Kidney glomerular epithelial cell (primary cell): ENCODE measurements around the gene FAM216B.
"Not testable (repeated sequence)": the region's sequence is repeated elsewhere in the genome, so short reads cannot be mapped to it uniquely, and the experiment has no call there.

Experiments
- DNase-seq: peaks from one replicate; lab custom pipeline; 2025; lab: John Stamatoyannopoulos, UW

Gene FAM216B

GRCh38 chr13:42781352-42781751, at the start of gene FAM216B:
FAM216B (plus strand) TSS chr13:42781584; CDS start chr13:42784068, 2,484 bp downstream.
- no peak for DNase-seq

GRCh38 chr13:42732073-42732472, 49.3 kb upstream of the FAM216B start:
- no peak for DNase-seq

- no peak for DNase-seq
These were observed 48.3 kb upstream of the FAM216B start for GRCh38 chr13:42733046-42733445.

GRCh38 chr13:42735010-42735409, 46.4 kb upstream of the FAM216B start:
- DNase-seq = no peak

- no peak for DNase-seq
These were observed 40.6 kb upstream of the FAM216B start for GRCh38 chr13:42740753-42741152.

GRCh38 chr13:42741914-42742313, 39.5 kb upstream of the FAM216B start:
- DNase-seq = no peak

GRCh38 chr13:42745655-42746054, 35.7 kb upstream of the FAM216B start:
- DNase-seq = no peak

- DNase-seq = no peak
These were observed 34.5 kb upstream of the FAM216B start for GRCh38 chr13:42746866-42747265.

GRCh38 chr13:42747399-42747873, 33.9 kb upstream of the FAM216B start:
- peak; percentile 6 for DNase-seq

GRCh38 chr13:42750794-42751193, 30.6 kb upstream of the FAM216B start:
- no peak for DNase-seq

GRCh38 chr13:42751693-42752092, 29.7 kb upstream of the FAM216B start:
- DNase-seq = no peak

GRCh38 chr13:42752731-42753130, 28.7 kb upstream of the FAM216B start:
- no peak for DNase-seq

- DNase-seq = no peak
These were observed 27.7 kb upstream of the FAM216B start for GRCh38 chr13:42753697-42754096.

- DNase-seq = no peak
These were observed 26.4 kb upstream of the FAM216B start for GRCh38 chr13:42754801-42755510.

GRCh38 chr13:42757678-42758420, 23.5 kb upstream of the FAM216B start:
- DNase-seq = no peak

GRCh38 chr13:42758515-42758914, 22.9 kb upstream of the FAM216B start:
- DNase-seq = no peak

GRCh38 chr13:42760951-42761350, 20.4 kb upstream of the FAM216B start:
- no peak for DNase-seq

GRCh38 chr13:42762251-42762650, 19.1 kb upstream of the FAM216B start:
- no peak for DNase-seq

- peak; percentile 2 for DNase-seq
These were observed 18.5 kb upstream of the FAM216B start for GRCh38 chr13:42762917-42763316.

GRCh38 chr13:42766016-42766415, 15.4 kb upstream of the FAM216B start:
- no peak for DNase-seq

GRCh38 chr13:42769650-42770049, 11.7 kb upstream of the FAM216B start:
- no peak for DNase-seq

- DNase-seq = not testable (repeated sequence)
These were observed 4.8 kb upstream of the FAM216B start for GRCh38 chr13:42776558-42776957.

GRCh38 chr13:42777467-42777866, 3.9 kb upstream of the FAM216B start:
- DNase-seq = no peak
